Measurements from ENCODE around the gene OR5M3. TPM values are rescaled to one million over a fixed set of nuclear protein-coding genes. Genes with fewer than 3 reads are reported as not detected.

The OR5M3 gene
- total RNA-seq, 1 donor from 2014 or later: not detected

GRCh38 chr11:56491270-56491669 lies 18.1 kb upstream of the OR5M3 start, which contains the start of gene OR5M8:
OR5M8 (minus strand) TSS chr11:56491370; CDS start chr11:56491370, 0 bp downstream.
- Mint-ChIP-seq H3K9me3 (no peaks in the 10 kb centered on the region), H3K4me3 (no peak within 1 kb of the TSS), H3K36me3 (ENCODE audit: low read depth) (no peaks in the 10 kb centered on the region), H3K27ac (ENCODE audit: unreplicated experiment) (no peak within 1 kb of the TSS), H3K27me3 (ENCODE audit: low read depth) (peaks cover 2% of the 10 kb centered on the region), H3K4me1 (no peaks in the 10 kb centered on the region)
- TF ChIP-seq CTCF (conservative IDR thresholded peaks at IDR 0.05): no peak
- DNase-seq (ENCODE audit: low read depth, low spot score): no peak

- H3K4me1 Mint-ChIP-seq: no peaks in the 10 kb centered on the region
- no peak overlapping the region for H3K27ac Mint-ChIP-seq (ENCODE audit: unreplicated experiment)
- no peak overlapping the region for H3K4me3 Mint-ChIP-seq
- H3K27me3 Mint-ChIP-seq (ENCODE audit: low read depth): peaks cover 6% of the 10 kb centered on the region
- DNase-seq (ENCODE audit: low read depth, low spot score): no peak
- no peaks in the 10 kb centered on the region for H3K9me3 Mint-ChIP-seq
- TF ChIP-seq CTCF (conservative IDR thresholded peaks at IDR 0.05): no peak
- H3K36me3 Mint-ChIP-seq (ENCODE audit: low read depth): no peaks in the 10 kb centered on the region
Observed at GRCh38 chr11:56486801-56487200, 13.6 kb upstream of the OR5M3 start.

- no peak for DNase-seq (ENCODE audit: low read depth, low spot score)
- Mint-ChIP-seq H3K4me3 (no peak overlapping the region), H3K27ac (ENCODE audit: unreplicated experiment) (no peak overlapping the region), H3K4me1 (no peaks in the 10 kb centered on the region), H3K36me3 (ENCODE audit: low read depth) (no peaks in the 10 kb centered on the region), H3K9me3 (no peaks in the 10 kb centered on the region), H3K27me3 (ENCODE audit: low read depth) (no peaks in the 10 kb centered on the region)
- no peak for TF ChIP-seq CTCF (conservative IDR thresholded peaks at IDR 0.05)
Observed at GRCh38 chr11:56474729-56475235, 1.6 kb upstream of the OR5M3 start.

GRCh38 chr11:56457076-56457475 lies 16.1 kb downstream of the OR5M3 start:
- no peak for DNase-seq (ENCODE audit: low read depth, low spot score)
- no peaks in the 10 kb centered on the region for H3K4me1 Mint-ChIP-seq
- H3K4me3 Mint-ChIP-seq: no peak overlapping the region
- H3K27me3 Mint-ChIP-seq (ENCODE audit: low read depth): no peaks in the 10 kb centered on the region
- no peak overlapping the region for H3K27ac Mint-ChIP-seq (ENCODE audit: unreplicated experiment)
- no peak for TF ChIP-seq CTCF (conservative IDR thresholded peaks at IDR 0.05)
- H3K36me3 Mint-ChIP-seq (ENCODE audit: low read depth): no peaks in the 10 kb centered on the region
- H3K9me3 Mint-ChIP-seq: no peaks in the 10 kb centered on the region

GRCh38 chr11:56453521-56453920 lies 19.6 kb downstream of the OR5M3 start:
- no peak for TF ChIP-seq CTCF (conservative IDR thresholded peaks at IDR 0.05)
- H3K36me3 Mint-ChIP-seq (ENCODE audit: low read depth): no peaks in the 10 kb centered on the region
- H3K27ac Mint-ChIP-seq (ENCODE audit: unreplicated experiment): no peak overlapping the region
- H3K27me3 Mint-ChIP-seq (ENCODE audit: low read depth): no peaks in the 10 kb centered on the region
- no peaks in the 10 kb centered on the region for H3K9me3 Mint-ChIP-seq
- no peak for DNase-seq (ENCODE audit: low read depth, low spot score)
- H3K4me3 Mint-ChIP-seq: no peak overlapping the region
- no peaks in the 10 kb centered on the region for H3K4me1 Mint-ChIP-seq

Other genes with a start within 250 kb of the OR5M3 start
- not detected in 2 replicates for gene OR5T2, start 239.1 kb downstream of the OR5M3 start, total RNA-seq
- not detected in 2 replicates for gene OR5T3, start 221.1 kb downstream of the OR5M3 start, total RNA-seq
- gene OR5T1, start 199.2 kb downstream of the OR5M3 start, total RNA-seq: not detected in 2 replicates
- gene OR8H1, start 181.1 kb downstream of the OR5M3 start, total RNA-seq: not detected in 2 replicates
- gene OR8K3, start 158.2 kb downstream of the OR5M3 start, total RNA-seq: not detected in 2 replicates
- not detected in 2 replicates for gene OR8K1, start 127.3 kb downstream of the OR5M3 start, total RNA-seq
- gene OR8J1, start 119.1 kb downstream of the OR5M3 start, total RNA-seq: not detected in 2 replicates
- gene OR8U1, start 97.7 kb downstream of the OR5M3 start, total RNA-seq: not detected in 2 replicates
- gene OR5AL1, start 60.7 kb downstream of the OR5M3 start, total RNA-seq: not detected in 2 replicates
- gene OR5M8, start 18.0 kb upstream of the OR5M3 start, total RNA-seq: not detected in 2 replicates
- gene OR5M11, start 69.9 kb upstream of the OR5M3 start, total RNA-seq: not detected in 2 replicates
- gene OR5M10, start 104.4 kb upstream of the OR5M3 start, total RNA-seq: not detected in 2 replicates
- gene OR5M1, start 141.5 kb upstream of the OR5M3 start, total RNA-seq: not detected in 2 replicates
- not detected in 2 replicates for gene OR5AP2, start 169.1 kb upstream of the OR5M3 start, total RNA-seq
- not detected in 2 replicates for gene OR5AR1, start 190.3 kb upstream of the OR5M3 start, total RNA-seq
- not detected in 2 replicates for gene OR9G1, start 225.7 kb upstream of the OR5M3 start, total RNA-seq